ENCODE results near the gene NDUFS7.

The NDUFS7 gene

GRCh38 chr19:1421958-1422305 lies 38.2 kb downstream of the NDUFS7 start:
- DNase-seq (ENCODE audit: low spot score), result no peak
- no peak for TF ChIP-seq CTCF (IDR thresholded peaks at IDR 0.05; ENCODE audit: borderline replicate concordance, control extremely low read depth, extremely low read depth, insufficient read depth, missing control alignments)
- in situ Hi-C loops (cut with MboI; ENCODE audit: low sequenced_read_pairs, unreplicated experiment), result no loop called here

- no peak for DNase-seq (ENCODE audit: low spot score)
- in situ Hi-C loops (cut with MboI; ENCODE audit: low sequenced_read_pairs, unreplicated experiment), result no loop called here
- no peak for TF ChIP-seq CTCF (IDR thresholded peaks at IDR 0.05; ENCODE audit: borderline replicate concordance, control extremely low read depth, extremely low read depth, insufficient read depth, missing control alignments)
Measured at GRCh38 chr19:1422360-1422759, 38.7 kb downstream of the NDUFS7 start.

- in situ Hi-C loops (cut with MboI; ENCODE audit: low sequenced_read_pairs, unreplicated experiment), result no loop called here
- no peak for TF ChIP-seq CTCF (IDR thresholded peaks at IDR 0.05; ENCODE audit: borderline replicate concordance, control extremely low read depth, extremely low read depth, insufficient read depth, missing control alignments)
- no peak for DNase-seq (ENCODE audit: low spot score)
Measured at GRCh38 chr19:1422943-1423342, 39.2 kb downstream of the NDUFS7 start.

GRCh38 chr19:1423436-1424191 lies 39.9 kb downstream of the NDUFS7 start:
- DNase-seq (ENCODE audit: low spot score), result no peak
- no peak for TF ChIP-seq CTCF (IDR thresholded peaks at IDR 0.05; ENCODE audit: borderline replicate concordance, control extremely low read depth, extremely low read depth, insufficient read depth, missing control alignments)
- in situ Hi-C loops (cut with MboI; ENCODE audit: low sequenced_read_pairs, unreplicated experiment), result no loop called here

GRCh38 chr19:1424192-1424955 lies 40.7 kb downstream of the NDUFS7 start:
- no peak for TF ChIP-seq CTCF (IDR thresholded peaks at IDR 0.05; ENCODE audit: borderline replicate concordance, control extremely low read depth, extremely low read depth, insufficient read depth, missing control alignments)
- no peak for DNase-seq (ENCODE audit: low spot score)
- in situ Hi-C loops (cut with MboI; ENCODE audit: low sequenced_read_pairs, unreplicated experiment), result no loop called here

- no peak for TF ChIP-seq CTCF (IDR thresholded peaks at IDR 0.05; ENCODE audit: borderline replicate concordance, control extremely low read depth, extremely low read depth, insufficient read depth, missing control alignments)
- in situ Hi-C loops (cut with MboI; ENCODE audit: low sequenced_read_pairs, unreplicated experiment), result no loop called here
- no peak for DNase-seq (ENCODE audit: low spot score)
Measured at GRCh38 chr19:1425102-1425837, 41.6 kb downstream of the NDUFS7 start.
